GM18499 (cell line): ENCODE measurements around the gene GATA2.

Experiments
- ATAC-seq: cut with Tn5 transposase; IDR thresholded peaks from one replicate; pipeline ENCODE4 v1.9.1; 2021; ENCODE audit warnings: moderate number of reproducible peaks; ENCODE audit not compliant: insufficient read depth, unreplicated experiment

The GATA2 gene

GRCh38 chr3:128492671-128493569 is at the start of gene GATA2:
GATA2 (minus strand) TSS chr3:128493201; CDS start chr3:128487031, 6,170 bp downstream.
- no peak for ATAC-seq

GRCh38 chr3:128541246-128541645 is 48.2 kb upstream of the GATA2 start:
- no peak for ATAC-seq

GRCh38 chr3:128539376-128539775 is 46.4 kb upstream of the GATA2 start:
- no peak for ATAC-seq

- no peak for ATAC-seq
Observed at GRCh38 chr3:128537091-128537703, 44.2 kb upstream of the GATA2 start.

- no peak for ATAC-seq
Observed at GRCh38 chr3:128532012-128532983, 39.3 kb upstream of the GATA2 start.

- no peak for ATAC-seq
Observed at GRCh38 chr3:128524374-128525299, 31.6 kb upstream of the GATA2 start.

GRCh38 chr3:128523591-128523990 is 30.6 kb upstream of the GATA2 start:
- no peak for ATAC-seq

GRCh38 chr3:128521715-128522114 is 28.7 kb upstream of the GATA2 start:
- ATAC-seq = no peak

- no peak for ATAC-seq
Observed at GRCh38 chr3:128518587-128519490, 25.8 kb upstream of the GATA2 start.

- ATAC-seq = no peak
Observed at GRCh38 chr3:128517648-128518047, 24.6 kb upstream of the GATA2 start.

- no peak for ATAC-seq
Observed at GRCh38 chr3:128515967-128516366, 23.0 kb upstream of the GATA2 start.

GRCh38 chr3:128508852-128509251 is 15.9 kb upstream of the GATA2 start:
- no peak for ATAC-seq

- ATAC-seq = no peak
Observed at GRCh38 chr3:128506754-128507153, 13.8 kb upstream of the GATA2 start.

- no peak for ATAC-seq
Observed at GRCh38 chr3:128505771-128506170, 12.8 kb upstream of the GATA2 start.

GRCh38 chr3:128504963-128505730 is 12.1 kb upstream of the GATA2 start:
- ATAC-seq = no peak

- no peak for ATAC-seq
Observed at GRCh38 chr3:128504533-128504915, 11.5 kb upstream of the GATA2 start.

GRCh38 chr3:128503751-128504532 is 10.9 kb upstream of the GATA2 start:
- no peak for ATAC-seq
